Fibroblast of gingiva (primary cell): ENCODE measurements around the gene HMMR.
"Not testable (repeated sequence)": the region's sequence is repeated elsewhere in the genome, so short reads cannot be mapped to it uniquely, and the experiment has no call there.

Experiments used
- DNase-seq: peaks from one replicate; pipeline ENCODE4 v3.0.0-alpha.2; 2011; ENCODE audit warnings: low read depth

Gene HMMR, protein sequence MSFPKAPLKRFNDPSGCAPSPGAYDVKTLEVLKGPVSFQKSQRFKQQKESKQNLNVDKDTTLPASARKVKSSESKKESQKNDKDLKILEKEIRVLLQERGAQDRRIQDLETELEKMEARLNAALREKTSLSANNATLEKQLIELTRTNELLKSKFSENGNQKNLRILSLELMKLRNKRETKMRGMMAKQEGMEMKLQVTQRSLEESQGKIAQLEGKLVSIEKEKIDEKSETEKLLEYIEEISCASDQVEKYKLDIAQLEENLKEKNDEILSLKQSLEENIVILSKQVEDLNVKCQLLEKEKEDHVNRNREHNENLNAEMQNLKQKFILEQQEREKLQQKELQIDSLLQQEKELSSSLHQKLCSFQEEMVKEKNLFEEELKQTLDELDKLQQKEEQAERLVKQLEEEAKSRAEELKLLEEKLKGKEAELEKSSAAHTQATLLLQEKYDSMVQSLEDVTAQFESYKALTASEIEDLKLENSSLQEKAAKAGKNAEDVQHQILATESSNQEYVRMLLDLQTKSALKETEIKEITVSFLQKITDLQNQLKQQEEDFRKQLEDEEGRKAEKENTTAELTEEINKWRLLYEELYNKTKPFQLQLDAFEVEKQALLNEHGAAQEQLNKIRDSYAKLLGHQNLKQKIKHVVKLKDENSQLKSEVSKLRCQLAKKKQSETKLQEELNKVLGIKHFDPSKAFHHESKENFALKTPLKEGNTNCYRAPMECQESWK

DNA sequence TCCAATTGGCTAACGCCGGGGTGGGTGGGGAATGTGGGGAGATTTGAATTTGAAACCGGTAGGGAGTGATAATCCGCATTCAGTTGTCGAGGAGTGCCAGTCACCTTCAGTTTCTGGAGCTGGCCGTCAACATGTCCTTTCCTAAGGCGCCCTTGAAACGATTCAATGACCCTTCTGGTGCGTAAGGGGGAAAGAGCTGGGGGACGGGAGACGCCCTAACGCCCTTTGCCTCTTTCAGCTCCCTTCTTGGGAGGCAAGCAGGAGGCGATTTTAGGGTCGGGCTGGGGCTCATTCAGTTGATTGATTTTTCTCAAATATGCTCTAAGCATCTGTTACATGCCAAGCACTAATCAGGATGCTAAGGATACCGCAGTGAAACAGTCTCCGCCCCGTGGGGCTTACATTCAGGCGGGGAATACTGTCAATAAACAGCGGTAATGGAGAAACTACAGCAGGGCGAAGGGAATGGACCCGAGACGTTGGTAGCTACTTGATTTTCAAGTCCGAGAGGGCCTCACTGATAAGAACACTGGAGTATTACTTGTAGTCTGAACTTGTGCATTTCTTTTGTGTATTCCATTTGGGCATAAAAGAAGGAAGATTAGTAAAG, at the start of gene HMMR:
Gene HMMR (plus strand): TSS at position 71 of the 610 bp plus-strand sequence. CDS start 61 bp downstream, at position 132.
- no peak for DNase-seq

DNA sequence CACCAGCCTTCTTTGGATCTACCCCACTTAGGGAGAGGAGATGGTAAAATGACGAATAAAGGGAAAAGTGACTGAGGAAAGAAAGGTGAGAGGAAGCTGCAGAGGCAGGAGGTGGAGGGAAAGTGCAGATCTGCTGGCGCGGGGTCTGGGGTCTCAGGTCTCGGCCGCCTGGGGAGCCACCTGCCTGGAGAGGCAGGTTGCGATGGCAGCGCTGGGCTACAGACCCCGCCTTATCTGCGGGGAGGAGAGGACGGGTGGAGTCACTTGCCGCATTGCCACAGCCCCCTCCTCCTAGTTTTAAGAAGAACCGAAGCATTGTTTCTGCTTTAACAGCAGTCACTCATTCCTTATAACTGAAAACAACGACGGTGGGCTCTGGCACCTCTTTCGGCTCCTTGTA, 44.8 kb upstream of the HMMR start:
- not testable (repeated sequence) for DNase-seq

DNA sequence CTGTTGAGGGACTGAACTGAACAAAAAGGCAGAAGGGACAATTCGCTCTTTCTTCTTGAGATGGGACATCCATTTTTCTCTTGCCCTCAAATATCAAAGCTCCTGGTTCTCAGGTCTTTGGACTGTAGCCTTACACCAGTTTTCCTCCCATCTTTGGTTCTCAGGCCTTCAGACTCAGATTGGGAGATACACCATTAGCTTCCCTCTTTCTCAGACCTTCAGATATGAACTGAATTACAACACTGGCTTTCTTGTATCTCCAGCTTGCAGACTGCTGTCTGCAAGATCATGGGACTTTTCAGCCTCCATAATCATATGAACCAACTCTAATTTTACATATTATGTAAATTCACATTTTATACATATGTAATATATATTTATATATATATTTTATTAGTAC, 35.6 kb upstream of the HMMR start:
- DNase-seq: no peak

DNA sequence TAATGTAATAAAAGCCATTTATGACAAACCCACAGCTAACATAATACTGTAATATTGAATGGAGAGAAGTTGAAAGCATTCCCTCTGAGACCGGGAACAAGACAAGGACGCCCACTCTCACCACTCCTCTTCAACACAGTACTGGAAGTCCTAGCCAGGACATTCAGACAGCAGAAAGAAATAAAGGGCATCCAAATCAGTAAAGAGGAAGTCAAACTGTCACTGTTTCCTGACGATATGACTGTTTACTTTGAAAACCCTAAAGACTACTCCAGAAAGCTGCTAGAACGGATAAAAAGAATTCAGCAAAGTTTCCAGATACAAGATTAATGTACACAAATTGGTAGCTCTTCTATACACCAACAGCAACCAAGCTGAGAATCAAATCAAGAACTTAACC, 34.3 kb upstream of the HMMR start:
- not testable (repeated sequence) for DNase-seq

DNA sequence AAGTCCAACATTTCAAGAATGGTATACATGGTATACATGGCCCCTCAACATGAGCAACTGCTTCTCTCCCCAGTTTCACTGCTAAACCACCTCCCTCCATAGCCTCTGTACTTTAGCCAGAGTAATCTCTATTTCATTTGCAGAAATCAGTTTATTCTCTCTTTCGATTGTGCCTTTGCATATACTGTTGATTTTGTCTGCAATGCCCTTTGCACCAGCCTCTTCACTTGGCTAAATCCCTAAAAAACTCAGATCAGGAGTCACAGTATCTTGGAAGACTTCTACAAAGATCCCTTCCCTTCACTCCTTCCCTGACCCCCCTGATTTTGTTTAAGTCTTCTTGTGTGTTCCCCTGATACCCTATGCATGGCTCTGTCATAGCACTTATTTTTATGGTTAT, 27.9 kb upstream of the HMMR start:
- no peak for DNase-seq

DNA sequence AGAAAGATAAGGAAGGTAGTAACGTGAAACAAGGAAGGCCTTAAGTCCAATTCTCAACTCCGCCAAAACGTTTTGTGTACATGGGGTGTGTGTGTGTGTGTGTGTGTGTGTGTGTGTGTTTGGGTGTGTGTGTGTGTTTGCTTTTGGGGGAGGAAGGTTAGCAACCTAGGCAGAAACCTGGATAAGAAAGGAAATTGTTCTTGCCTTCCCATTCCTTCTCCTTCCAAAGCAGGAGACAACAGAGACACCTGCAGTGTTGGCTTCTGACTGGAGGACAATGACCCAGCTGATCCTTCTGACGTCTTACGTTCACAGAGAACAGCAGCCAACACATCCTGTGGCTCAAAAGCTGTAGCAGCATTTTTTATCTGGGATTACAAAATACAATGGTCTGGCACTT, 27.2 kb upstream of the HMMR start:
- no peak for DNase-seq

DNA sequence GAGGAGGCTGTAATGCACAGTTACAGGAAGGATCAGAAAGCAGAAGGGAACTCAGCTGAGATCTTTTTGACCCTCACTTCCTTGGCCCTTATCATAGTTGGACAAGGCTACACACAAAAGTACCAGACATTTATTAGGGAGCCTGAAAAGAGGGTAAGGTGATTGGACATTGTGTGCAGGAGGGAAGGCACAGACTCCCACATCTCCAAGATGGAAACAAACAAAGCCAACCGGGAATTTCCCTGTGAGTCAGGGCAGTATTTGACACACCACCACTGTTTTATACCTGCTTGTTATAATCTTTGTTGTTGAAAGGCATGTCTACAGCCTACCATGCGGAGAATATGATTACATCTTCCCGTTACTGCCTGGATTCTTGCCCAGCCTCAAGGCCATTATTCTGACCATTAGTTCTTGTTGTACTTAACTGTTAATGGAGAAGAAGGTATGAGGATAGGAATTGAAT, 26.0 kb upstream of the HMMR start:
- no peak for DNase-seq

DNA sequence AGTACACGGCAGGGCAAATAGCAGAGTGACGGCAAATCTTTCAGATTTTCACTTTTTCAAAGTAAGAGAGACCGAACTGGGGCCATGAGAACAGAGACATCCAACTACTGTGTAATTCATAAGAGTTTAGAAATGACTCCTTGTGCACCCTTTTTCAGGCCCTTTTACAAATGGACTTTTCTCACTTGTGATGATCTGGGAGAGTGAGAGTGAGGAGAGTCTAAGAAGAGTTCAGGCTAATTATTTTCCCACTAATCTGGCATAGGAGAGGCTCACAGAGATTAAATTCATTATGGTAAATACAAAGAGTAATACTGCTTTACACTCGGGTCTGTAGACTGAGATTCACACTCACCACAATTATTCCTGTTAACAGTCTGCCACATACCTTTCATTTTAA, 23.9 kb upstream of the HMMR start:
- no peak for DNase-seq

DNA sequence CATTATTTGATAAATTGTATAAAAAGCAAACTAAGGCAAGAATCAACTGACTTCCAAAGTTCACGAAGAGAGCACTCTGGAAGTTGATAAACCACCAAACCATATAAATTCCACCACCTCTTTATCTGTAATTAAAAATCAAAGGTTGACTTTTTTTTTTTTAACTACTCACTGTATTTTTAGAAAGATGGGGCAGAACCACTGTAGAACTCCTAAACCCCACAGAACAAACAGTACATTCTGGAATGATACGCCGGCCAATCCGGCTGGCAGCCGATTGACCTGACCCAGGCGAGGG, 23.5 kb upstream of the HMMR start:
- DNase-seq: no peak

DNA sequence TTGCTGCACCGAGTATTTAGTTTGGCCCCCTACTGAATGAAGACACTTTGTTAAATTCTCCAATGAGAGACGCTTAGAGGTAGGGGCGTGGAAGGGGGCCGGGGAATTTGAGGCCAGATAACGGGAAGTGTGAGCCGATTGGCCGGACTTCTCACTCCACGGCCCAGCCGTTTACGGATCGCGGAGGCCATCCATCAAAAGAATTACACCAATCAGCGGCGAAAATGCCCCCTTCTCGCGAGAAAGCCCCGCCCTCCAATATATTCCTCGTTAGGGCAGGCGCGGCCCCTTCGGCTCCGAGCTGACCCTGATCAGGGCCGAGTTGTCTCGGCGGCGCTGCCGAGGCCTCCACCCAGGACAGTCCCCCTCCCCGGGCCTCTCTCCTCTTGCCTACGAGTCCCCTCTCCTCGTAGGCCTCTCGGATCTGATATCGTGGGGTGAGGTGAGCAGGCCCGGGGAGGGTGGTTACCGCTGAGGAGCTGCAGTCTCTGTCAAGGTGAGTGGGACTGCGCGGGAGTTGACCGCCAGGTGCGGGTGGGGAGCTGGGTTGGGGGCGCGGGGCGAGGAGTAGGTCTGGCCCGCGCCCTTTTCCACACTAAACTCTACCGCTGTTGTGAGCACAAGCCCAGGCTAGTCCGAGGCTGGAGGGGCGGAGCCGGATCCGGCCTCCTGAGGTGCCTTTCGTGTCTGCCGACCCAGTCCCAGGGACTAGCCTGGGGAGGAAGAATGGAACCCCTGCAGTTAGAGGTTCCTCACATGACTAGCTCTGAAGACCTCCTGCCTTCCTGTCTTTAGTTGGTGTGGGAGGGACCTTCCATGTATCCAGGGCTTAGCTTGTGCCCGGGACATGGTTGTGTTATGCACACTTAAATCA, 22.9 kb upstream of the HMMR start, which contains the start of gene CCNG1:
Gene CCNG1 (plus strand): TSS at position 287 of the 874 bp plus-strand sequence. CDS start 1,662 bp downstream, outside the sequence.
- DNase-seq: peak; percentile 95

DNA sequence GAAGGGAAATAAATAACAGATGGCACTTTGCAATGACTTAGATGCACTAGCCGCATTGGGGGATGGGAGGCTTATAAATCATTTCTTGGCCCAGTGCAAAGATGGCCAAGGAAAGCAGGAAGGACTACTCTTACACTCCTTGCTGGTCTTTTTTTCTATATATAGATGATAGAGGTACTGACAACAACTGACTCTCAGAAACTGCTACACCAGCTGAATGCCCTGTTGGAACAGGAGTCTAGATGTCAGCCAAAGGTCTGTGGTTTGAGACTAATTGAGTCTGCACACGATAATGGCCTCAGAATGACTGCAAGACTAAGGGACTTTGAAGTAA, 21.4 kb upstream of the HMMR start:
- no peak for DNase-seq

DNA sequence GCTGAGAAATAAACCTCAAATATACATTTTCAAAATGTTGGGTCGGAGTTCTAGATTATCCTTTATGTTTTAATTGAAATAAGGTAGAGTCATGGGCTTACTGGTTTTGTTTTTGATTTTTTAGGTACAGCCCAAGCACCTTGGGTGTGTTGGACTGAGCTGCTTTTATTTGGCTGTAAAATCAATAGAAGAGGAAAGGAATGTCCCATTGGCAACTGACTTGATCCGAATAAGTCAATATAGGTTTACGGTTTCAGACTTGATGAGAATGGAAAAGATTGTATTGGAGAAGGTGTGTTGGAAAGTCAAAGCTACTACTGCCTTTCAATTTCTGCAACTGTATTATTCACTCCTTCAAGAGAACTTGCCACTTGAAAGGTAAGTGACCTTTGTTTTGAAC, 19.5 kb upstream of the HMMR start:
- no peak for DNase-seq

DNA sequence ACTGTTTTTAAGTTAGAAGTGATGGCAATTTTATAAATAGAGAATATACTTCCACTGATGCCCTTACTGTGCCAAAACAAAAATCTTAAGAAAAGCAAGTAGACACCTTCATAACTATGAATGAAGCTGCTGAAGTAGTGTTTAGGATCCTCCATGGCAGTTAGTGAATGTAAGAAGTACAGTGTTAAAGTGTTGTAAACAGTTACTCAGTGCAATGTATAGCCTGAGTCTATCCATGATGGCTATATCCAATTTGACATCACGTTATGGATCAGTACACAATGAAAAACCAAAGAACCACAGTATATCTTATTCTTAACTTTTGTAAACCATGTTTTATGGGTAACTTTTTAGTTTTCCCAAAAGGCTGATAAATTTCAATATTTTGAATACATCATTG, 15.9 kb upstream of the HMMR start:
- DNase-seq: no peak

DNA sequence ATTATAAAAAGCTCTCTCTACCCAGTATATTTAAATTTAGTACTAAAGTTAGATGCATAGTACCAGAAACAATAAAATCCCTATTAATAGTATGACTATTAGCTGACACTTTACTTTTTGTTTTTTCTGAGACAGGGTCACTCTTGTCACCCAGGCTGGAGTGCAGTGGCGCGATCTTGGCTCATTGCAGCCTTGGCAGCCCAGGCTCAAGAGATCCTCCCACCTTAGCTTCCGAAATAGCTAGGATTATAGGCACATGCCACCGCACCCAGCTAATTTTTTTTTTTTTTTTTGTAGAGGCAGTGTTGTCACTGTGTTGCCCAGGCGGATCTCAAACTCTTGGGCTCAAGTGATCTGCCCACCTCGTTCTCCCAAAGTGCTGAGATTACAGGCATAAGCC, 15.1 kb upstream of the HMMR start:
- DNase-seq: no peak

DNA sequence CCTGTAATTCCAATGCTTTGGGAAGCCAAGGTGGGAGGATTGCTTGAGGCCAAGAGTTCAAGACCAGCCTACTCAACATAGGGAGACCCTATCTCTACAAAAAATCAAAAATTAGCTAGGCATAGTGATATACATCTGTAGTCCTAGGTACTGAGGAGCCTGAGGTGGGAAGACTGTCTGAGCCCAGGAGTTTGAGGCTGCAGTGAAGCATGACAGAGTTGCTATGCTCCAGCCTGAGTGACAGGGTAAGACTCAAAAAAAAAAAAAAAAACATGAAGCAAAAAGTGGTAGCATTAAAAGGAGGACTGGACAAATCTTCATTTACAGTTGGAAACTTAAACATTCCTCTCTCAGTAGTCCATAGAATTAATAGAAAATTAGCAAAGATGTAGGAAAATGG, 13.2 kb upstream of the HMMR start:
- no peak for DNase-seq

DNA sequence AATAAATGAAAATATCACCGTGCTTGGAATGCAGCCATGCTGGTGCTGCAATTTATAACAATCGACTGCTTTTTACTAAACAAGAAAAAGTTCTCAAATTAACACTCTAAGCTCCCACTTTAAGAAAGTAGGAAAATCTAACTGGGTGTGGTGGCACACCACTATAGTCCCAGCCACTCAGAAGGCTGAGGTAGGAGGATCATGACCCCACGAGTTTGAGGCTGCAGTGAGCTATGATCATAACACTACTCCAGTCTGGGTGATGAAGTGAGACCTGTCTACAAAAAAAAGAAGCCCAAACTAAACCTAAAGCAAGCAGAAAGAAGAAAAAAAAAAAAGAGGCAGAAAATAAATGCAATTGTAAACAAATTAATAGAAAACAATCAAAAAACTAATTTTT, 12.6 kb upstream of the HMMR start:
- DNase-seq: no peak

DNA sequence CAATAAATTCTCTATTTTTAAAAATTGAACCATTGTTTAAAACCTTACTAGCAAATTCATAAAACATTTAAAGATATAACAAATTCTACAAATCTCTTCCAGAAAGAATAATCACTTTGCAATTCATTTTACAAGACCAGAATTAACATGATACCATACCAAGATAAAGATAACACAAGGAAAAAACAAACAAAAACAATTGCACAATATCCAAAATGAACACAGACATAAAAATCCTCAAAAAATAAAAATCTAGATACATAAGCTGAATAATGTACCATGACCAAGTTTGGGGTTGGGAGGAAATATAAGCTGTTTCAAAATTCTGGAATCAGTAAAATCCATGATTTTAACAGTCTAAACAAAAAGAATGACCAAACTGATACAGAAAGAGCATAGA, 11.9 kb upstream of the HMMR start:
- no peak for DNase-seq

DNA sequence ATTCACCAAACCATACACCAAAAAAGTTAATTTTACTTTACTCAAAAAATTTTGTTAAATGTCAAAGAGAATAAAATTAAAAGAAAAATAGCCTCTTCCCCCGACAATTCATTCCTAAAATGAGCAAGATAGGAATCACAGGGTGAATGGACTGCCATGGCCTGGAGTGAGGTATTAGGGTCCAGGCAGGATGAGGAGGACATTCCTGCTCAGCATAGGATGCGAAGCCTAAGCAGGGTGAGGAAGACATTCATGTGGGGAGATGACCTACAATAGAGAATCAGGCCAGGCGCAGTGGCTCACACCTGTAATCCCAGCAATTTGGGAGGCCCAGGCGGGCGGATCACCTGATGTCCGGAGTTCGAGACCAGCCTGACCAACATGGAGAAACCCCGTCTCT, 8.9 kb upstream of the HMMR start:
- DNase-seq: no peak

DNA sequence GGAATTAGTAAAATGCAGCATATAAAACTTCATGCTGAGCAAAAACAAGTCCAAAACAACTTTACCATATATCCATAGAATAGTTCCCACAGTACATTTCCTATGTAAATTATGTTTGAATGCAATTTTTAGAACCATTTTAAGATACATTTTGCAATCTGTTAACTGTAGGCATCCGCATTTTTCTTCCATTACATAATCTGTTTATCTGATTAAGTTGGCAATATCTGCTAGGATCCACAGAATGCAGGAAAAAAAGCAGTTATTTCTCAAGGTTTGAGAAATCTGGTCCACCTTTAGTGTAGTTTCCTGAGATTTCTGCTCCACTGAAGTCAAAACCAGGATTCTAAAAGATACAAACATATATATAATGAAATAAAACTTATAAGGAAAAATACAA, 6.7 kb upstream of the HMMR start:
- no peak for DNase-seq

DNA sequence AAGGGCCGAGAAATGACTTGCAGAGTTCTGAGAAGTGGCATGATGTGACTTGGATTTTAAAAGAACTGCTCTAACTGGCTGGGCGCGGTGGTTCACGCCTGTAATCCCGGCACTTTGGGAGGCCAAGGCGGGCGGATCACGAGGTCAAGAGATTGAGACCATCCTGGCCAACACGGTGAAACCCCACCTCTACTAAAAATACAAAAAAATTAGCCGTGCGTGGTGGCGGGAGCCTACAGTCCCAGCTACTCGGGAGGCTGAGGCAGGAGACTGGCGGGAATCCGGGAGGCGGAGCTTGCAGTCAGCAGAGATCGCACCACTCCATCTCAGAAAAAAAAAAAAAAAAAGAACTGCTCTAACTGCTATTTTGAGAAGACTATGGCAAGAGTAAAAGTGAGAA, 5.0 kb upstream of the HMMR start:
- not testable (repeated sequence) for DNase-seq

DNA sequence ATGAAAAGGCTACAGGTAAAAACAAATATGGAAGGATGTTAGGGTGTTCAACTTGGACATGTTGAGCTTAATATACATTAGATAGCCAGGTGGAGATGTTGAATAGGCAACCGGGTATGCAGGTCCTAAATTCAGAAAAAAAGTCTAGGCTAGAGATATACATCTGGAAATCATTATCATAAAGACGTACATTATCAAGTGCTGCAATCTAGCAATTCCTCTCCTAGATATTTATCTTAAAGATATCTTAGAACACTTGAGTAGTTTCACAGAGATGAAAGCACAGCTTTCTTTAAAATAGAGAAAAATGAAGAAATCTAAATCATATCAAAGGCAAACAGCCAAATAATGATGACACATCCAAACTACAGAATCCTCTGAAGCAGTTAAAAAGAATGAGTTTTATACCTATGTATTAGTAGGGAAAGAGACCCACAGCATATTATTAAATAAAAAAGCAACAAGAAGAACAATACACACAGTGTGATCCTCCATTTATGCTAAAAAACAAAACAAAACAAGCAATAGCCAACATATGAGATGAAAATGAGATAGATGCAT, 4.3 kb upstream of the HMMR start:
- DNase-seq: no peak

DNA sequence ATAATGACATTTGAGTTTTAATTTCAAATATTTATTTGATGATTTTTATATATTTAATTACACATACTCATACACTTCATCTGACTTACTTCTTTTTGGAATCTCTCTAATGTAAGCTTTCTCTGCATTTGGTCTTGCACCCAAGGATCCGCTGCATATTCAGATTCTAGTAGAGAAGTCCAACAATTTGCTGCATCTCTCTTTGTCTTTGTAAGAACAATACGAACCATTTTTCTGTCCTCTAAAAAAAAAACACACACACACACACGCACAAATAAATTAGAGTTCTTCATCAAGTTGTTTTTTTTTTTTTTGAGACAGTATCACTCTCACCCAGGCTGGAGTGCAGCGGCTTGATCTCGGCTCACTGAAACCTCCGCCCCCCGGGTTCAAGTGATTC, 3.6 kb upstream of the HMMR start:
- DNase-seq: no peak
